Measurements from ENCODE around the gene EFNA5. TPM values are rescaled to one million over a fixed set of nuclear protein-coding genes. Genes with fewer than 3 reads are reported as not detected.

EFNA5 gene
- total RNA-seq, 1 experiment from 2014 or later: 5.9 TPM

DNA sequence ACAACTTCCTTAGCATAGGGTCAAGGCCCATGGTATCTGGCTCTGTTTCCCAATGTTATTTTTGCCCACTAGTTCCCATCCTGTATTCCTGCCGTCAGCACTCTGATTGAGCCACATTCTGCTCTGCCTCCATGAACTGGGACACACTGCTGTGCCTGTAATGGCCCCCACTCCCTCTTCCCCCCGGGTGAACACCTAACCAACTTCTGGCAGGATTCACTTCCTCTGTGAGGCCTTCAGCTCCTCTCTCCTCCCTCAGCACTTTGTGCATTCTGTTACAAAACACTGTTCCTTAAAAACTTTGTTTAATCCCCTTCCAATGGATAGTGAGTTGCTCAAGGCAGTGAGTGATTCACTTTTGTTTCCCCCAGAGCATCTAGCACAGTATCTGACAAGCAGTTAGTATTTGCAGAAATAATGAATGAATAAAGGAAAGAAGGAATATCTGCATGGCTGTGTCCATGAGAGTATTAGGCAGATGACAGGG lies 183.6 kb downstream of the EFNA5 start:
- DNase-seq (ENCODE audit: low spot score): no peak

DNA sequence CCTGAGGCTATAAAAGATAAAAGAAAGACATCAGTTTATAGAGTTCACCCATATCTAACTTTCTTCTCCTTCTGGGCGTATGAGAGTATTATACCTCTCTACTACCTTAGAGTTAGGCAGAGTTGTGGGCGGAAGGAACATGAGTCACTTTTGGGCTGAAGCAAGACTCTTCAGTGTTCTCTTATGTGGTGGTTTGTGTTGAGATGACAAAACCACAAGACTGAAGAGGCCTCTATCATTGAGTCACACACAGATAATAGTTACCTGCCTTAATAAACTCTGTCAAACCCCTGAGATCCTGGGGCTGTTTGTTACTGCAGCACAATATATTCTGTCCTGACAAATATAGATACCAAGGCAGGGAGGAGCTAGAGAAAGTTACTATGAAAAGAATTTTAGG lies 184.2 kb downstream of the EFNA5 start:
- DNase-seq (ENCODE audit: low spot score): no peak

DNA sequence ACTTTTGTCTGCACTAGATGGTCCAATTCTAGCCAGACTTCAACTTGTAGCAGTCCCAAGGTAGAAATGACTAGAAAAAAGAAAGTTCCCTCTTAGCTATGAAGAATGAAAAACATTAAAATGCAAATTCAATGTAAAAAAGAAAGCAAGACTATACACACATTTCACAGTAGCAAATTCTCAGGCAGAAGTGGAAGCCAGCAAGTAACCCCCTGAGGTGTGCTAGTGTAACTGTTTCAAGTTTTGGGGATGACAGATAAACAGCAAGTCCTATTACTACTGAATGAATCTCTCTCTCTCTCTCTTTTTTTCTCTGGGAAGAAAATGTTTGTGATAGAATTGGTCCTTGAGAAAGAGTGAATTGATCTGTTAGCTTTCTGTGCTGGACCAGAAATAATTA lies 185.6 kb downstream of the EFNA5 start:
- DNase-seq (ENCODE audit: low spot score): no peak

DNA sequence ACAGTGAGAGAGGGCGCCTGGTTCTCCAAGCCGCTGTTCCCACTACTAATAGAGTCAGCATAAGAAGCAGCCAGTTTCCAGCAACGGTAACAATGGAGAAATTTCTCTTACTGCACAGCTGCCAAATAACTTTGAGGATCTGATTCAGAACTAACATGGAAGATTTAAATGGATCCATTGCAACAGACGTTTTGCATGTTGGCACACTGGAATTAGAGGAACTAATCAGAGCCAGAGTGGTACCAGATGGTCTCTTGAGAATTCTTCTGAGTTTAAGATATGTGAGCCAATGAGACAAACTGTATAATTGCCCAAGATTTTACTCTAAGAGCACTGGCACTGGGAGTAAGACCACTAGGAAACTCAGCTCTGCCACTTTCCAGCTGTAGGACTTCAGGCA lies 186.5 kb downstream of the EFNA5 start:
- no peak for DNase-seq (ENCODE audit: low spot score)

DNA sequence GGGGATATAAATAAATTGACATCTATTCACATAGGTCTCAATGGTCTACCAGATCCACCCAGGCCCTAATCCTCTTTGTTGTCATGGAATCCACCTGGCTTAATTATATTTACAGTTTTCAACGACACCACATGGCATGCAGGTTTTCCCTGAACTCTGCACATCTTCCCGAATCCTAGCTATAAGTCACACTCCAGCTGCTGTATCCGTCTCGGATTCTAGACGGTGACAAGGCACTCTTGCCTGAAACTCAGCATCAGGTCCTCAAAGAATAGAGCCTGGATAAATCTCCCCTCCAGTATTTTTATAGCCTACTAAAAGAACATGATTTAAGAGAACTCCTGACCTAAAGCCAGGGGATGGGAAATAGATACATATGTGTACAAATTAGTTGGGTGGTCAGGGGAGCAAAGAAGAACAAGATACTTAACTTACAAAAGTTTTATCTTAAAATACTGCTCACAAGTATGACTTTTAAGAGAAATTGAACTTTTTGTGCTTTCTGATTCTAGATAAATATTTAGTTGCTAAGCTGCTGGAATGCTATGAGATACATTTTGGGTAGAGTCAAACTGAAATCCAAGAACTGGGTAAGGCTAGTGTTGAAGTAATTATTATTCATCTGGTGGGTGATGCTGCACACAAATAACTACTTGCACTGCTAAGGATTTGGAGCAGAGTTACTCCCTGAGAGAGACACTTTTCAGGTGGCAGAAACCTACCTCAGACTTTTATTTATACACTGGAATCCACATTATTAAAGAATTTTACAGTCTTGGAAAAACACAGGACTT lies 187.3 kb downstream of the EFNA5 start:
- no peak for DNase-seq (ENCODE audit: low spot score)

DNA sequence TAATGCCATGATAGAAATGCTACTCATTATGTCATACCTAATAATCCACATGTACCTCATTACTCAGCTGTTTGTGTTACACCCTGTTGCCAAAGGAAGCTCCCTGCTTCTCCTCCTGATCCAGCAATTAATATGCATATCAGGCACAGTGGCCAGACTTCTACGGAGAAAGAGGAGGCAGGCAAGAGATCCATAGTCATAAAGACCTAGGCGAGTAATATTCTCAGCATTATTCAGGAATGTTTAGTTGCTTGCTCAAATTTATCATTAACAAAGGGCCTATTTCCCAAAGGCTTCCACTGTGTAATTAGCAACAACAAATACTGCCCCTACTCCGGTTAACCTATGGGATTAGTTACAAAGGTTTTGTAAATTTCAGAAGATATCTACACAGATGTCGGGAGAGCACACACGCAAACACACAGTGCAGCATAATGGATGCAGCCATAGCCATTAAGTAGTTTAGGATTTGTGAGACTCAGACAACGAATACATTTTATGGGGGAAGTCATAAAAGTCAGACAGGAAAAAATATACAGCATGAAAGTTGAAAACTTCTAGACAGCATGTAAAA lies 192.6 kb downstream of the EFNA5 start:
- DNase-seq (ENCODE audit: low spot score): peak; percentile 64

DNA sequence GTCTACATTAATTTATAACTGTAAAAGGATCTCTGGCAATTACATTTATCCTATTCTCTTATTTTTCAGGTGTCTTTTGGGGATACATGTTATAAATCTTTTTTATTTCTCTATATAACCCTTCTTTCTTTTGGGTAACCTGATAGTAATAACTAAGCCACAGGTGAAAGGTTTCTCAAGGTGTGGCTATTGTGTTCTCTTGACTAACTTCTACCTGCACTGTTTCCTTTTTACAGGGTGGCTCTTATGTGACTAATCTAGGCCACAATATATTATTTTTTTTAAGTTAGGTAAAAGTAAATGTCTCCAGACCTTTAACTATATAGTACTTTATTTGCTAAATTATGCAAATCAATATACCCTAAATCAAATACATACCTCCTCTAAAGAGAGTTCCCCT lies 193.2 kb downstream of the EFNA5 start:
- no peak for DNase-seq (ENCODE audit: low spot score)

DNA sequence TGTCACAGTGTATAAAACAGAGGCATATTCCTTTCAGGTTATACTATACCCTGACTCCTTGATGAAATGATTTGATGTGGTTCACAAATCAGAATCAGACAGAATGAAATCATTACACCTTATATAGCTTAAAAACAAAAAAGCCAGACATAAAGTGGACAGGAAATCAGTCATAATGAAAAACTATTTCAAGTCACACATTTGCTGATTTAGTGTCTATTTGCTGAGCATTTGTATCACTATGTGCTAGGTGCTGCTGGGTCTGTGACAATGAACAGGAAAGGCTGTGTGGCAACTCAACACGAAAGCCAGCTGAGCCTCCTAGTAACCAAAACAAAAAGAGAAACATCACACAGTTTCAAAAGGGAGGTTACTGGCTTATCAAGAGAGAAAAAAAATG lies 194.0 kb downstream of the EFNA5 start:
- peak; percentile 87 for DNase-seq (ENCODE audit: low spot score)

DNA sequence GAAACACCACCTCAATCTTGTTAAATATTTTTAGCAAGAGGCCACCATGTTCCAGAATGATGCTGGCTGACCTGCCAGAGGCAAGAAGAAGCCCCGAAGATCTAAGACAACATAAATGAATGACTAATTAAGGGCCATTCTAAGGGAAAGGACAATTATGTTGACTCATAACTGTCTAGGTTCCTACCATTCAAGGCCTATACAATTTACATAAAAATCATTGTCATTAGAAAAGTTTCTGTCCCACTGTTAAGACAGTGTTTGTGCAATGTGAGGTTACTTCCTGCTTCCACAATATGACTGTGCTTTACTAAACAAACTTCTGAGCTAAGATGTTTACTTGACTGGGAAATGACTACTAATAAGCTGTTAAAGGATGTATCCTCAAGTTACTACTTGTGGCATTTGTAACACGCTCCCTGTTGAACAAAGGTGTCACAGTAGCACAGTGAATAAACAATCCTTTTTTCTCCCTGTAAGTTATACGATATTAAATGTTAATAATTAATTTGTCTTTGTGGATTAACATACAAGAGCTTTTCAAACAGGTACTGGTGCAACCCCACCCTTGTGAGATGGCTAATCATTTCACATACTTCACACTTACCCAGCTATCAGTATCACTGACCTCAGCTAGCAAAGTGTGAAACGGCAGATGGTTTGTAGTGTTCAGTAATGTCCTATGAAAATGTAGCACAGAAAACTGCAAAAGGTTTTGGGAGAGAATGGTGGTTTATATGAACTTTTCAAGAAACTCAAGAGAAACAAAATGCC lies 195.8 kb downstream of the EFNA5 start:
- DNase-seq (ENCODE audit: low spot score): peak; percentile 86

DNA sequence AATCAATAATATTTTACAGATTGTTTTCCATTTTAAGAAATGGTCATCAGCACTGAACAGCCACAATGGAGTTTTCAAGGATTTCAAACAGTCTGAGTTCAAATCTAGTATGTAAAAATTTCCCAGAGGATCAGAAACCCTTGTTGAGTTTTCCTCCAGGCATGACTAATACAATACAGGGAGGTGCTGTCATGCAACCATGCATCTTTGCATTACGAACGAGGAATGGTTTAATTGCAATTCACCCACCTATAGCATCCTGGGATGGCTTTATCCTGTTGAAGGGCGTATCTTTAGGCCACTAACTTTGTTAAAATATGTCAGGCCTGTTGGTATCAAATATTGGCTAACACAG lies 196.4 kb downstream of the EFNA5 start:
- DNase-seq (ENCODE audit: low spot score): no peak

DNA sequence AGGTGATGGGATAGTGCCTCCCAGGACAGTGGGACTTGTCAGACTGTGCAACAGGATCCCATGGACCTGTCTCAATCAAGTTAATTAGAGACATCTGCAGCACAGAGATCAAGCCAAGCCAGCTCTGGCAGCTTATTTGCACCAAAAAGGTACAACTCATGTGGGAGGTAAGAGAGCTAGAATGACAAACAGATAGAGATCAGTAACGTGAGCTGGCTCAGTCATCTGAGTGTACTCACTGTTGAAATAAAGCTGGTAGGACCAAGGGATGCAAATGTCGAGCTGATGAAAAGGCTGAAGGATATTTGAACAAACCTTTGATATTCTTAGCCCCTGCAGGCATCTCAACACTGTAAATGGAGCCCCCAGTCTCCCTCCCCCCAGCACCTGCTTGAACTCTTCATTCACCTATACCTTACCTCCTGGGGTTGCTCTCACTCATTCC lies 198.1 kb downstream of the EFNA5 start:
- DNase-seq (ENCODE audit: low spot score): peak; percentile 58

DNA sequence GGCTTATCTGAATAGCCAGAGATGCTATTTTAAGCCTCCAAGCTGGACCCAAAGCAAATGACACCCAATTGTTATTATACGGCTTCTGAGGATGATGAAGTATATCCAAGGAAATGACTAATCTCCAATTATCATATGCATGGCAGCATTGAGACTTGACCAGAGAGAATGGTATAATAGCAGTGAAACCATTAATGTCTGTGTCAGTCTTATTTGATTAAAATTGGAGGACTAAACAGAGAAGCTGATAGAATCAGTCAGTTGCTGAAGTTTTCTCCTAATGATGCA lies 200.5 kb downstream of the EFNA5 start:
- DNase-seq (ENCODE audit: low spot score): no peak

DNA sequence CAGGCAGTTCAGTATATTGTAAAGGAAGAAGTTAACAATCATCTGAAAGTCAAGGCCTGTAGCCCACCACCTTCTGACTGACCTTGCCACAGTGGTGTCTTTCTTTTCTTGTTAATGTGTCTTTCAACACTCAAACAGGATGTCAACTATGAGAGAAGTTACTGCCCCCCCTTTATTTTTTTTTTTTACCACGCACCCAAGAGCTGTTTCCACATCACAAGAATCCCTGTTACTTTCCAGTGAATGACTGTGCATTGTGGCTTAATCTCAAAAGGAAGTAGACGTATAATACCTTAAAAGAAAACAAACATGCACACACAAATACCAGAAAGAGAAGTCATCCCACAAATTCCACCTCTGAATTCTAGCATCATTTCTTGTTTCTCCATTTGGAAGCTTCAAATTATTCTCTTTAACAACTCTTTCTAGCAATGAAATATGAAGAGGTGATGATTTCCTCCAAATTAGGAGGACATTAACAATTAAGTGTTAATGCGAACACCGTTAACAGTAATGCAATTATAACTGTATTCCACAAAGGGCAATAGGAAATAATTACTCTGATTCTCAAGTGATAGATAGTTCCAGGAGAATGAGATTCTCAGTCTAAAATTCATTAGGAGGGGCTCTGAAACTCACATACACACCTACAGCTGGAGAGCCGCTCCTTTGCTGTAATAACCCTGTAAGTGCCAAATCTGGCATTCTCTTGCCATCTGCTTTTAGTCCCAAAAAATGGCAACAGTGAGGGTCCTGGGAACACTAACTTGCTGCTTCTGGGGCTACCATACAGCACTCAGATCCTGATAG lies 201.0 kb downstream of the EFNA5 start:
- peak; percentile 74 for DNase-seq (ENCODE audit: low spot score)

DNA sequence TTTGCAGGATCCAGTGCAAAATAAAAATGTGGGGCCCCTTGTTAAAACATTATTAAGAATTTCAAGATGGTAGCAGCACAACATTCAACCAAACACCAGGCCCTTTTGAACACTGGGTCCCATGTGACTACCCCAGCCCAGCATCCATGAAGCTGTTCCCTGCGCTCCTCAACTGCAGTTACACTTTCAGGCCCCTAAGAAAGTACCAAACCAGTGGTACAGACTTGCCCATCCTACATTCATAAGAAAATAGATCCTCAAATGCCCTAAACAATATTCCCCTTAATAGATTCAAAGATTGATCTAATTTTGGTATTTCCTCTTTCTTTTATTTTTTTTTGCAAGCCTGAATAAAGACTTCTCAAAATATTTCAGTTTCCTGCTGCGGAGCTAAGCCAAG lies 201.7 kb downstream of the EFNA5 start:
- no peak for DNase-seq (ENCODE audit: low spot score)

DNA sequence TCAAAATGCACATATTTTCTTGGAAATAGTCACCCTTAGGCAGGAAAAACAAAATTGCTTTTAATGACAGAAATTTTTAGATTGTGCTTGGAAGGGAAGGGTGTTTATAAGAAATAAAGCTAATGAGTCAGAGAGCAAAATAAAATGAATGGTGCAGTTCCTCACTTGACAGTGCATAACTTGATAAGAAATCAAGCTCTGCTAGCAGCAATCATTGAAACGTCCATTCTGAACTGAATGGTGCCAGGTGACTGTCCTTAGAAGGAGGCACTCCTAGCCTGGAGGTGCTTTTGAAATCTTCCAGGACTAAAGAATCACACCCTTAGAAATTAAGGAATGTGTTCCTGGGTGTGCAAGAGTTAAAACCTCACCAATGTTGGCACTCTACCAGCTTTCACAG lies 202.5 kb downstream of the EFNA5 start:
- DNase-seq (ENCODE audit: low spot score): peak; percentile 39

DNA sequence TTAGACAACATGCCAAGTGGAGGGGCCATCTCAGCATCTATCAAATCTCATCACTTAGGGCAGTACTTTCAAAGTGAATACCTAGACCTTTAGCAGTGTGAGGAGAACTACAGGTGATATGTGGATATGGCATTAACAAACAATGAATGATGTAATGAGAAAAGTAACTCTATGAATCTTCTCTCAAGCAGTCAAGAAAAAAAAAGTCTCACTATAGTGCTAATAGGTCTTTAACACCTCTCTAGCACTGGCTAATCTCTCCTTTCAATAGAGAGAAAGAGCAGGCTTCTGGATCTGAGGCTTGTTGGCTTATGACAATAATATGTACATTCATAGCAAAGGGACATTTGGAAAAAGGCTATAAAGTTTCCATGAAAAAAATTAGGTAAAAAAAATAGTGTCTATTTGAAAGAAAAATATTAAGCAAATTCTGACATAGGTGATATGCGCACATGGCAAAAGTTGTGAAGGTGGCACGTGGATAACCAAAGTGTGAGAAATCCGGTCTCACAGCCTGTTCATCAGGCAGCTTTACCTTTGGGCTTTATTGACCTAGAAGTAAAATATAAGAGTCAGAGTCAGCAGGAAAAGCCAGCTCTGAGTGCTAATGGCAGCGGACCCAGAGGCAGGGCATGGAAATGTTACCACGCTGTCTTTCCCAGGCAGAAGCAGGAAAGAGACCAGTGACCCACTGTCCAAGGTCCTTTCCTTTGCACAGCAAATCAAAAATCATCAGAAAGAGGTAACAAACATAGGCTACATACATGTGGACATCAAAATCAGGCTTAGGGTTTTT lies 203.4 kb downstream of the EFNA5 start:
- peak; percentile 50 for DNase-seq (ENCODE audit: low spot score)

DNA sequence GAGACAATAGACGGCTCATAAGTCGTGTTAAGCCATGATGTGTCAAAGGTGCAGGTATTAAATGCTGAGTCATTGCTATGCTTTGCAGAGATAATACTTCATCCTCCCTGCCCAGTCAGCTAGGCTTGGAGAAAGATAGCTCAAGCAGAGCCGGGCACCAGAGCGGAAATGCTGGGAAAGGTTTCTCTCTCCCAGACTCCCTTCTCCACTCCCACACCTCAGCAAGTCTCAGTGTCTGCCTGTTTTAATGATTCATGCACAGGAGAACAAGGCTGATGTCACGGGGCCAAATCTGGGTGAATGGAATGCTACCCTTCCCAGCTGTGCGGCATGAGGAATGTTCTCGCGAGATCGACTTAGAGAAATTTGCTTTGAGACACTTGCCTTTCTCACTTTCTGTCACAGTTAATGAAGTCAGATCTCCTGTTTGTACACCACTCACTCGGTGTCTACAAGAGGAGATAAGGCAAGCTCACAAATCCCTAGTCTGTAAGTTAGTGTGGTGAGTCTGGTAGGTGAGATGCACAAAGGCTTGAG lies 204.4 kb downstream of the EFNA5 start:
- DNase-seq (ENCODE audit: low spot score): peak; percentile 85

DNA sequence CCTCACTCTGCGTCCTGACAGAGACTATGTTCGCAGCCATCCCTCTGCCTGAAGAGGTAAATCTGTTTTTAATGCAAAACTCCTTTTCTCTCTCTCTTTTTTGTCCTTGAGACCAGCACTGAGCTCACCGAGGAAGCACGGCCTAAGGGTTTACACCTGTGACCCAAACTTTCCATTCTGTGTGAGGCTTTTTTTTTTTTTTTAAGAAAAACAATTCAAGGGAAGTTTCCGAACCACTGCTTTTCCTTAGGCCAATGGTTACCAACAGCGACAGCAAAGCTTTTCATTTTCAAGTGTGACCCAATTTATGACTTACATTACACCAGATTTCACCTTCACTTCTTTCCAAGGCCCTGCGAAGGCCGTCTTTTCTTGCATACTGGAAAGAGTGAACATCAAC lies 205.9 kb downstream of the EFNA5 start:
- no peak for DNase-seq (ENCODE audit: low spot score)

DNA sequence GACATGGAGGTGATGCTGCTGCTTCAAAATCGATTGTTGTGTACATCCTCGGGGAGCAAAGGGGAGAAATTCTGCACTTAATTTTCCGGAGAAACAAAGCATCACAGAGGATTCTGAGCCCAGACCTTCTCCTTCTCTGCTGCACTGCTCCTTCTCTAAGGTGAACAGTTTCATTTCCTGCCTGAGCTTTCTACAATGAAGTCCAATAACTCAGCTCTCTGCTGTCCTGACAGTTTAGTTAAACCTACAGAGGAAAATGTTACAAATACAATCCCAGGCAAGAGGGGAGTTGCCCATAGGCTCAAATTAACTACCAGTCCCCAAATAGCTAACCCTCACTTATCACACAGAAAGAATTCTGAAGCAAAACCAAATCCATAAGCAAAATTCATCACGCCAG lies 206.3 kb downstream of the EFNA5 start:
- no peak for DNase-seq (ENCODE audit: low spot score)

DNA sequence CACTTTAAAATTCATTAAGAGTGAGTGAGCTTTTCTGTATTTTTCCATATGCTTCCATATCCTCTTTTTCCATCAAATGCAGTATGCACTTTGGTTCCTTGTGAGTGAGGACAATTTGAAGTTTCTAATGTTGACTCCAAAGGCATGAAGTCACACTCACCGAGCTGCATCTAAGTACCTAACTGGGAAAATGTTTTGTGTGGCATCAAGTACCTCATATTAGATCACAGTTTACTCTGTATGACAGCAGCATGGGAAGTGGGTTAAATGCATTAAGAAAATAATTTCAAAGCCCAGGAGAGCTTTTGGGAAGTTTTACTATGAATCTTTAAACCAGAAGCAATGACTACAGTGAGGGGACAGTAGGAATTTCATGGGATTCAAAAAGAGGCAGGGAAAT lies 207.0 kb downstream of the EFNA5 start:
- DNase-seq (ENCODE audit: low spot score): no peak

DNA sequence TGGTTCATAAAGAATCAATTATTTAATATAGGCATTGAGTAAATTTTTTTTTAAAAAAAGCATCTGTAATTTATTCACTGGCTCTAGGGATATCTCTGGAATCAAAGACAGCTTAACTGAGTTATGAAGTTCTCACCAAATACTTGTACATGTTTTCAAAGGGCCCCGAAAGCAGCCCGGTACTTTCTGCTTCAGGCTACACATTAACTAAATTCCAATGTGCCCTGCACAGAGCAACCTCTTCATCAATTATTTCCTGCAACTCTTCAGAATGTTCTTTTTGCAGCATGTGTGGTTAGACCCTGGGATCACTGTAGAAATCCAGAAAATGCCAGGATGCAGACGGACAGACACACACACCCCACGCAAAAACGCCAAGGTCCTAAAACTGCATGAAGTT lies 209.0 kb downstream of the EFNA5 start:
- DNase-seq (ENCODE audit: low spot score): no peak

All from HT-29 (cell line).